Jurkat, Clone E6-1 (cell line): ENCODE data around the gene HAVCR1.
"Not testable (repeated sequence)": the region's sequence is repeated elsewhere in the genome, so short reads cannot be mapped to it uniquely, and the experiment has no call there.

Source experiments
- DNase-seq: peaks from one replicate; pipeline ENCODE4 v3.0.0-alpha.2; 2011; ENCODE audit warnings: low read depth, low spot score
- H3K4me3 ChIP-seq: 2 replicates; pipeline ENCODE4 v1.5.1; 2011; ENCODE audit warnings: mild to moderate bottlenecking, low read length, control low read depth, moderate library complexity

HAVCR1 gene

DNA sequence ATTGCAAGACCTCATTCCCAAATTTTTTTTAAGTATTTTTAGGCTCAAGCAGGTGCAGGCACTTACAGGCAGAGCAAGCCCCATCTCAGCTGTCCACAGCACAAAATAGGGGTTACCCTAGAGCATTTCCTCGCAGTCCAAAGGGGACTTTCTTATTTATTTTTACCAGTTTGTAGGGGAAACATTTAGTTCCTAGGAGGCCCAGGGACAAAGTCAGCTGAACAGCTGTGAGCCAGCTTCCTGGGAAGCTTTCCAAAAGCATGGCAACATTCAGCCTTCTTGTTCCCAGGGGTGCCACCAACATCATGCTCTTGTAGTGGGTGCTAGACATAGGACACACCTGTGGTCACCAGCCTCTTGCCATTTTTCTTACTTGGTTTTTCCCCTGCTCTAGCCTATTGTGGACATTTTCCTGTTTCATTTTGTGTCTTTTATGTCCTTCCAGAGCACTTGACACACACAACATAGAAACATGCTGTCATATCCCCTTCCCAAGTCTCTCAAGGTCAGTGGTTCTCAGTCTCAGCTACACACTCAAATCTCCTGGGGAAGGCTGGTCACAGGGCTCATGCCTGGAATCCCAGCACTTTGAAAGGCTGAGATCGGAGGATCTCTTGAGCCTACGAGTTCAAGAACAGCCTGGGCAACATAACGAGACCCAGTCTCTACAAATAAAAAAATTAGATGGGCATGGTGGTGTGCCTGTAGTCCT, 38.2 kb downstream of the HAVCR1 start:
- no peak overlapping the region for H3K4me3 ChIP-seq
- DNase-seq: no peak

DNA sequence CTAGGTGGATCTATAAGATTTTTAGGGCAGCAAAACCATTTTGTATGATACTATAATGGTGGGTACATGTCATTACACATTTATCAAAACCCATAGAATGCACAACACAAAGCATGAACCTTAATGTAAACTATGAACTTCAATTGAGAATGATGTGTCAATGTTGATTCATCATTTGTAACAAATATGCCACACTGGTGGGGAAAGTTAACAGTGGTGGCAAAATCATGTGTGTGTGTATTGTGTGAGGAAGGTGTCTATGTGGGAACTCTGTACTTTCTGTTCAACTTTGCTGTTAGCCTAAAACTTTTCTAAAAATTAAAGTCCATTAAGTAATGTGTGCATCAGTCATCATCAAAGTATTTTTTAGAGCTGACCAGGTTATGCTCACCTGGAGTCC, 38.9 kb downstream of the HAVCR1 start:
- no peak for DNase-seq
- no peak overlapping the region for H3K4me3 ChIP-seq

DNA sequence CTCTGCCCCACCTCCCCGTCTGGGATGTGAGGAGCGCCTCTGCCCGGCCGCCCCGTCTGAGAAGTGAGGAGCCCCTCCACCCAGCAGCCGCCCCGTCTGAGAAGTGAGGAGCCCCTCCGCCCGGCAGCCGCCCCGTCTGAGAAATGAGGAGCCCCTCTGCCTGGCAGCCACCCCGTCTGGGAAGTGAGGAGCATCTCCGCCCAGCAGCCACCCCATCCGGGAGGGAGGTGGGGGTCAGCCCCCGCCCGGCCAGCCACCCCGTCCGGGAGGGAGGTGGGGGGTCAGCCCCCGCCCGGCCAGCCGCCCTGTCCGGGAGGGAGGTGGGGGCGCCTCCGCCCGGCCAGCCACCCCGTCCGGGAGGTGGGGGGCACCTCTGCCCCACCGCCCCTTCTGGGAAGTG, 44.8 kb downstream of the HAVCR1 start:
- DNase-seq, H3K4me3 ChIP-seq: not testable (repeated sequence)

DNA sequence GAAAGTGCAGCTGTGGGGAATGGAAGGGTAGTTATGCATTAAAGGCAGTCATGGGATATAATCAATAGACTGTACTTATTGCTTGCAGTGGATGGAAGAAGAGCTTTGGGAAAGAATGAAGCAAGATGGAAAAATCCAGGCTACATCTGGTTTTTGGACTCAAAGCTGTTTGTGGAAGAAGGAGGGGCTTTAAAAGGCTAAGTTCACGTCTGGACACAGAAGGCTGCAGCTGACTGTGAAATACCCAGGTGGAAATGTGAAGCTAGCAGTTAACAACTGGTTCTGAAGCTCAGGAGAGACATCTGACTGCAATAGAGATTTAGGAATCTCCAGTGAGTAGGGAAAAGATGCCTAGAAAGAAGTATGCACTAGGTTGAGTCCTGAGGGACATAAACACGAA, 52.7 kb downstream of the HAVCR1 start:
- DNase-seq: no peak
- no peak overlapping the region for H3K4me3 ChIP-seq

DNA sequence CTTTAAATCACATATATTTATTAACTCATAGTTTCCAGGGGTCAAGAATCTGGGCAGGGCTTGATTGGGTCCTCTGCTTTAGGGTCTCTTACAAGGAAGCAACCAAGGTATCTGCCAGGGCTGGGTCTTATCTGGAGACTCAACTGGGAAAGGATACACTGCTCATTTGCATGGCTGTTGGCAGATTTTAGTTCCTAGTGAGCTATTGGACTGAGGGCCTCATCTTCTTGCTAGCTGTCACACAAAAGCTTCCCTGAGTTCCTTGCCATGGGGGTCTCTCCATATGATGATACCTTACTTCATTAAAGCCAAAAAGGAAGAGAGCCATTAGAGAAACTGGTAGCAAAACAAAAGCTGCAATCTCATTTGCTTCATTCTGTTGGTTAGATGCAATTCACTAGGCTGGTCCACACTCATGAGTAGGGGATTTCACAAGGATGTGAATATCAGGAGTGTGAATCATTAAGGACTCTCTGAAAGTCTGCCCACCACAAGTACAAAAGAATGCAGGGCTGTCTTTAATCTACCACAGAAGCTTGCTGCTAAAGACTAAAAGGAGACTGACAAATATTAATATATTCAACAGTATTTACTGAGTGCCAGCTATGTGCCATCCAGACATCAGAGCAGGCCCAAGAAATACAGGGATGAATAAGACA, 53.9 kb downstream of the HAVCR1 start:
- no peak overlapping the region for H3K4me3 ChIP-seq
- DNase-seq: no peak

DNA sequence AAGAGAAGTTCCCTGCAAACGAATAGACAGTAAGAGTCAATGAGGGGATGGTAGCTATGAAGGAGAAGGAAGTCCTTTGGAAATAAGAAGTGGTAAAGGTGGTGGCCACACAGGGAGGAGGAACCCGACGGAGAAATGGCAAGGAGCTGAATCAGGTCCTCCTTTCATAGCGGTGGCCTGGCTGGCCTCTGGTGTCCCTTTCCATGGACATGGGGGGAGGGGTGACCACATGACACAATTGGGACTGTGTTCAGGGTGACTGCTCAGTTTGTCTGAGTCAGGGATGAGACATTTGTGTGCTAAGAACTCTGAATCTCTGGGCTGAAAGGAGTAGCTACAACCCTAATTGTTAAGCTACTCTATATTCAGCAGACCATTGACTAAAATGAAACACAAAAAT, 67.2 kb downstream of the HAVCR1 start:
- no peak overlapping the region for H3K4me3 ChIP-seq
- DNase-seq: no peak

DNA sequence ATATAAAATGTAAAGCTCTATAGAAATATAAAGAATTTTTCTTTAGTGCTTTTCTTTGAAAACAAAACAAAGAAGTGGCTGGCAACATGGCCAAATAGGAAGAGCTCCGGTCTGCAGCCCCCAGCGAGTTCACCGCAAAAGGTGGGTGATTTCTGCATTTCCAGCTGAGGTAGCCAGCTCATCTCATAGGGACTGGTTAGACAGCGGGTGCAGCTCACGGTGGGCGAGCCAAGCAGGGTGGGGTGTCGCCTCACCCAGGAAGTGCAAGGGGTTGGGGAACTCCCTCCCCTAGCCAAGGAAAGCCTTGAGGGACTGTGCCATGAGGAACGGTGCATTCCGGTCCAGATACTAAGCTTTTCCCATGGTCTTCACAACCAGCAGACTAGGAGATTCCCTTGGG, 74.9 kb downstream of the HAVCR1 start:
- DNase-seq: no peak
- H3K4me3 ChIP-seq: no peak overlapping the region

DNA sequence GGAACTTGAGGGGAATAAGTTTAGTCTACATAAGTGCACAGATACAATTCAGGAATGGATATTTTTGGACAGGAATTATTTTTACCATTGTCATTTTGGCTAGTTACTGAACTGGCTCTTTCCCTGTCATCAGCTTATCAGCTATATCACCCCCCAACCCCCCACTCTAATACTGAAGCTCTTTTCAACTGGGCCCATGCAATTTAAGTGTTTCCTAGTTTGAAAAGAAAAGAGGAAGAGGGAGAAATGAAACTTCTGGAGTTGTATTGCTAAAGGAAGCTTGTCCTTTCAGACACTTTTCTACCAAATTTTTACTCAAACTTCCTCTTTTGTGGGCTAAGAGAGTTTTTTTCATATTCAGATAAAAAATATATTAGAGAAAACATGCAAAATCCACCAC, 77.4 kb downstream of the HAVCR1 start:
- no peak overlapping the region for H3K4me3 ChIP-seq
- no peak for DNase-seq
